Measurements from ENCODE around the gene MYO5C.

MYO5C gene

DNA sequence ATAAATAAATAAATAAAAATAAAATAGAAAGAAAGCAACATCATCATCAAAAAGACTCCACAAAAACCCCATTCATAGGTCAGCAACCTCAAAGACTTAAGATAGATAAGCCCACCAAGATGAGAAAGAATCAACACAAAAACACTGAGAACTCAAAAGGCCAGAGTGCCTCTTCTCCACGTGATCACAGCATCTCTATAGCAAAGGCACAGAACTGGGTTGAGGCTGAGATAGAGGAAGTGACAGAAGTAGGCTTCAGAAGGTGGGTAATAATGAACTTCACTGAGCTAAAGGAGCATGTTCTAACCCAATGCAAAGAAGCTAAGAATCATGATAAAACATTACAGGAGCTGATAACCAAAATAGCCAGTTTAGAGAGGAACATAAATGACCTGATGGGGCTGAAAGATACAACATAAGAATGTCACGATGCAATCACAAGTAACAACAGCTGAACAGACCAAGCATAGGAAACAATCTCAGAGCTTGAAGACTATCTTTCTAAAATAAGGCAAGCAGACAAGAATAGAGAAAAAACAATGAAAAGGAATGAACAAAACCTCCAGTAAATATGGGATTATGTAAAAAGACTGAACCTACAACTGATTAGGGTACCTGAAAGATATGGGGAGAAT, 130.9 kb downstream of the MYO5C start:
- peak in 2 of 6 experiments; percentile 6 to 16 for DNase-seq

GRCh38 chr15:52163321-52164190, 132.0 kb downstream of the MYO5C start:
- peak in 2 of 6 experiments; percentile 2 to 6 for DNase-seq

DNA sequence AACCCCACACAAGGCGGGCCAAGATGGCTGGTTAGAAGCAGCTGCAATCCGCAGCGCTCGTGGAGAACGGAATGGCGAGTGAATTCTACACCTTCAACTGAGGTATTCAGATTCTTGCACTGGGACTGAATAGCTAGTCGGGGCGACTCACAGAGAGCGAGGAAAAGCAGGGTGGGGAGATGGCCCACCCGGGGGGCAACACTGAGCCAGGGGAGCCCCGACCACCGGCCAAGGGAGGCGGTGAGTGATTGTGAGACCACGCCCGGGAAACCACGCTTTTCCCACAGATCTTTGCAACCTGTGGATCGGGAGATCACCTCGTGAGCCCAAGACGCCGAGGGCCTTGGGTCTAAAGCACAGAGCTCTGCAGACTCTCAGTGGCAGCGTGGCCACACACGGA, 132.7 kb downstream of the MYO5C start:
- no peak for DNase-seq

- no peak for DNase-seq
These were observed 133.3 kb downstream of the MYO5C start for GRCh38 chr15:52162260-52162659.

DNA sequence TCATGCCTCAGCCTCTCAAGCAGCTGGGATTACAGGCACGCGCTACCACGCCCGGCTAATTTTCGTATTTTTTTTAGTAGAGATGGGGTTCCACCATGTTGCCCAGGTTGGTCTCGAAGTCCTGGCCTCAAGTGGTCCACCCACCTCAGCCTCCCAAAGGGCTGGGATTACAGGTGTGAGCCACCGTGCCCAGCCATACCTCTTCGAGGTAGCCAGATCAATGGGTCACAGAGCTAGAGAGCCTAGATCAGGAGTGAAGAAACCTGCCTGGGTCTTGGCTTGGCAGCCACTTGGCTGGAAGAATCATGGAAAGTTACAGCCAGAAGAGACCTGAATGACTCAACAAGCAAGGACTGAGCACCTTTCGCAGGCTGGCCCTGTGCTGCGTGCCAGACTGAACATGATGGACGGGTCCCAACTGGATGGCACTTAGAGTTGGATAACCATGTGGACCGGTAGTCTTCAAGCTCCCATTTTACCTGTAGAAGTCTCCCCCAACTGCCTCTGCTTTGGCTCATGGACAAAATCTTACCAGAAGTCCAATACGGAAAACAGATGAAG, 134.1 kb downstream of the MYO5C start:
- DNase-seq: no peak

DNA sequence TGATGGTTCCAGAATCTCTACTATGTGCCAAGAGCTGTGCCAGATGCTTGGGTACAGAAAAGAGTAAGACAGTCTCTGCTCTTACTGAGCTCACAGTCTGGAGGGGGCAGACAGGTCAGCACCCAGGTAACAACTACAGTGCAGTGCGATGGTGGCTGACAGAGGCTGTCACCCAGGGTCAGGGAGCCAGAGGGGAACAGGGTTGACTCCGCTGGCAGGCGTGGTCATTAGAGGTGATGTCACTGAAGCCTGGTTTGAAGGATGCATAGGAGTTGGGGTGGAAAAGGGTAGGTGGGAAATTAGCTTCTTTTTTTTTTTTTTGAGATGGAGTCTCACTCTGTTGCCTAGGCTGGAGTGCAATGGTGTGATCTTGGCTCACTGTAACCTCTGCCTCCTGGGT, 136.0 kb downstream of the MYO5C start:
- no peak for DNase-seq

- no peak for DNase-seq
These were observed 137.4 kb downstream of the MYO5C start for GRCh38 chr15:52158084-52158765.

DNA sequence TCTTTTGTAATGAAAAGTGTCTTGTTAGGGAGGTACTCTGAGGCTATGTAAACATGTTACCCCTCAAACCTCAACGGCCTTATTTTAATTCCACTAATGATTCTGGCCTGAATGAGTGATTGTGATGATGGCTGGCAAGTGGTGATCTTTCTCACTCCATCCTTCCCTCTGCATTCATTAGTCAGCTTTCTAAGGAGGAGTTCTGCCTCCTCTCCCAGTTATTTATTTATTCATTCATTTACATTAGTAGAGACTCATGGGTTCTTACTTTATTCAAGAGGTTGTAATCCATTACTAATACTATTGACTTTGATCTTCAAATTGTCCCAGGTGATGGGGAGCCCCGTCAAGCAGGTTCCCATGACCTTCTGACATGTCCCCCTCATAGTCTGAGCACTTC, 139.7 kb downstream of the MYO5C start:
- no peak for DNase-seq

DNA sequence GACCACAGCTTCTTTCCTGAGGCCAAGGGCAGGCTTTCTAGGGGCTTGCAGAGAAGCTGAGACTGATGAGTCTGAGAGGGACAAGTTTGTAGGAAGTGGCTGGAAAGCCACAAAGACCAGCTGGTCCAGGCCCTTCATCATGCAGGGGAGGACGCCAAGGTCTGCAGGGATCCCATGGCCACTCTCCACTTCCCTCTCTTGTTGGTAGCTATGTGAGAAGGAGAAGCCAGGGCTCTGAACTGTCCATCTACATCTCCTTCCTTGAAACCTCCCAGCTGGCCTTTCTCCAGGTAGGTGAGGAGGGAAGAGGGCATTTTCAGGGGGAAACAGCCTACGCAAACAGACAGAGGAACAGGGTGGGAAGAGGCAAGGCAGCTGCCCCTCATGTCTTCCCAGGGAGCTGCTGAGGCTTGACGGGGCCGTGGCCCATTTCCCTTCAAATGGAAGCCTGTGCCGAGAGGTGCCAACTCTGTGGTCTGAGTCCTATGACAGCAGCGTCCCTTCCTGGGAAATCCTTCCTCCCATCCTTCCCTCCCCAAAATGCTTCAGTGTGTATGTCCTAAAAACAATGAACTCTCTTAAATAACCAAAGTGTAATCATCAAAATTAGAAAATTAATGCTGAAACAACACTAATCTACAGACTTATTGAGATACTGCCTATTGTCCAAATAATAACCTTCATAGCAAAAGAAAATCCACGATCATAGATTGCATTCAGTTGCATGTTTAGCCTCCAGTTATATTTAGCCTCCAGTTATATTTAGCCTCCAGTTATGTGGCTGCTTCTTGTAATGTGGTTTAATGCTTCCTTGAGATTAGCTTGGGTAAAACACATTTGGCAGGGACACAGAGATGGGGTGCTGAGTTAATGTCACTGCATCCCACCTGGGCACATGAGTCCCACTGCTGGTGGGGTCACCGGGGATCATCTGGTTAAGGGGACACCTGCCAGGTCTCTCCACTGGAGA, 140.4 kb downstream of the MYO5C start:
- DNase-seq: no peak

DNA sequence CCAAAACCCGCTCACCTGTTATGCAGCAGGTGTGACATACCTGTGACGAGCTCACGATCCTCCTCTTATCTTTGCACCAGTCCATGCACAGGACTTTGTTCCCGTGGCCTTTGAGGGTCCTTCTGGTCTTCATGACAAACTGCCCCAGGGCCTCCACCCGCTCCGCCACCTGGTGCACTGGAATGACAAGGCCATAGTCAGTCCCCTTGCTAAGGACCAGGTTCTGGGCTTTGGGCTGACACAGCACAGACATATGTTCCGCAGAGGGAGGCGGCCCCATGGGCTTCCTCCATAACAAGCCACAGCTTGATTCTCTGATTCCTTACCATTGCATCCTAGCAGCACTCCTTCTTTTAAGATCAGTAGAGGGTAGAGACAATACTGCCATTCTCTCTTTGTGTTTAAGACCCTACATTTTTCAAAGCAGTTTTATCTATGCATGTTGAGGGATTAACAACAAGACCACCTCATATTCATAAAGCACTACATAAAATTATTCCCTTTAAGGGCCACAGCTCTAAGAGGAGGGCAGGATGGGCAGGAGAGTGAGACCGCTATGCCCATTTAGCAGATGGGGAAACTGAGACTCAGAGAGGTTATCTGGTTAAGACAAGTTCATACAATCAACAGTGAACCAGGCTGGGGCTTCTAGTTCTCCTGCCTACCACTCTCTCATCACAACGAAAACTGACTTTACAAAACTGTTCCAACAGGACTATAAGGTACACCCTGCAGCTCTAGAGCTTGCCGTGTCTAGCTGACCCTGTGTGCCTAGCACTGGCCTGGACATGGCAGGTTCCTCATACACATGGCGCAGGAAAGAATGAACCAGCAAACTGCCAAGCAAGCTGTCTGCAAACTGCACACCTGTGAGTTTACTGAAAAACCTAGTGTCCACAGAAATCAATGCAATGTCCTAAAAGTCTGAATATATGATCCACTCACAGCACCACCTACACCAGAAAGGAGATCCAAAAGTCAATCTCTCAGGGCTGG, 141.4 kb downstream of the MYO5C start:
- no peak for DNase-seq

- DNase-seq: no peak
These were observed 144.3 kb downstream of the MYO5C start for GRCh38 chr15:52151353-52151752.

- no peak for DNase-seq
These were observed 144.7 kb downstream of the MYO5C start for GRCh38 chr15:52150871-52151270.

DNA sequence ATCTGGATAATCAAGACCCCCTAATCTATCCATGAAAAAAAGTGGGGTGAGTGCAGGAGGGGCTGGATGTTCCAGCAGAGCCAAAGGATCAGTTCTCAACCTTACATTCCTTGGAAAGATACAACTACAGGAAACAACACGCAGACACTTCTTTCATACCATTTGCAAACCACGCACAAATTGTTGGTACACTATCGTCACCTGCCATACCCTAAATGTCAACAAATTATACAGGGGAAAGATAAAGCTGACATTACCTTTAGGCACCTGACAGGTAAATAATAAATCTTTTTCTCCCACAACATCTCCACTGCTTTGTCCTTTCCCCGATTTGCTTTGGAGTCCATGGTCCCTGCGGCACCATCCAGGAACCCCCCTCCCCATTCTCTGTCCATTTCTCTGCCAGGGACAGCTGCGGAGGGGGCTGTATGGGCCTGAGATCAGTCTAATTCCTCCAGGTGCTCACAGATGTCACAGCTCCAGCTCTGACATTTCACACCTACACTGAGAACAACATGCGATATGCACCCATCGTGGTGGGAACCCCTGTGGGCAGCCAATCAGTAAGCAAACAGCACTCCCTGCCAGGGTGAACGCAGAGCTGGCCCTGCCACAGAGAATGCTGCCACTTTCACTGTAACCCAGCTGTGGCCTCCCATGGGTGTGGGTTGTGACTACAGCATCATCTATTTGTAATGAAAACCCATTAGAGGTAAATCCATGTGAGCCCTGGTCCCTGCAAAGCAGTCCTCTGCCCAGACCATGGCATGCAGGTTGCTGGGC, 145.4 kb downstream of the MYO5C start:
- no peak for DNase-seq

DNA sequence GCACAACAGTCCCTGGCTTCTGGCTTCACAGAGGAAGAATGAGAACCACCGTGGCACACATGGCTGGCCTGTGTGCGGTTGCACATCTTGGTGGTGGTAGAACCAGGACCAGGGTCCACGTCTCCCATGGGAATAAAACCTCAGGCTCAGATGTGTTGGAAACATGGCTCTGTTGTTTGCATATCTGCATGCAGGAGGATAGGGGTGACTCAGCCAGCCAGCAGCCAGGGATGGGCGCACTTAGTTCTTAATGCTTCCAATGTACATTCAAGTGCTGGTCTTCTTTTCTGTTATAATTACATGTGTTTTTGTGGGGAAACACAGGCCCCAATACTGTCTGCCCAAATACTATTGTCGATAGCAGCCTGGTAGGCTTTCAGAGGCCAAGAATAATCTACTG, 147.2 kb downstream of the MYO5C start:
- DNase-seq: no peak

DNA sequence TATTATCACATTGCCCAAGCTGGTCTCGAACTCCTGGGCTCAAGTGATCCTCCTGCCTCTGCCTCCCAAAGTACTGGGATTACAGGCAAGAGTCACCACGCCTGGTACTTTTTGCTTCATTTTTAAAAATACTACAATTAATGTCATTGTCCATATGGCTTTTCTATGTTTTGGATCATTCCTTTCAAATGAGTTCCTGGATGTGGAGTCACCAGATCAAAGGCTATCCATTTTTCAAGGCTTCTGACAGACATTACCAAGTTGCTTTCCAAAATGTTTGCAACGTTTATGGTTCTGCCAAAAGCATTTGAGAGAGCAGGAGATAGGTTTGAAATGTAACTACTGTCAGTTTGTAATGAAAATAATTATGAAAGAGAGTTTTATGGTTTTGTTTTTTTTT, 148.8 kb downstream of the MYO5C start:
- no peak for DNase-seq

DNA sequence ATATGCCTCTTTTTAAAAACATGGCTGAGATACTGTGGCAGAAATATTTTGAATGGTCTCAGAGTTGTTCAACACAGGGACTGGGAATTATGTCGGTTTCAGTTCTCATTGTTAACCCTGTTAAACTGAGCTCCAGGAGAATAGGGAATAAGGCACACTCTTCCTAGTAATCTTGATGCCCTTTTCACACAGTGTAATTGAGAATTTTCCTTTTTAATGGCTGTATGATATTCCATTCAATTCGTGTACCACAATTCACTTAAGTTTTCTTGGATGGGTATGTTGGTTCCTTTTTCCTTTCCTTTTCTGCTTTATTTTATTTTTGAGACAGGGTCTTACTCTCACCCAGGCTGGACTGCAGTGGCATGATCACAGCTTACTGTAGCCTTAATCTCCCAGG, 149.3 kb downstream of the MYO5C start:
- no peak for DNase-seq

DNA sequence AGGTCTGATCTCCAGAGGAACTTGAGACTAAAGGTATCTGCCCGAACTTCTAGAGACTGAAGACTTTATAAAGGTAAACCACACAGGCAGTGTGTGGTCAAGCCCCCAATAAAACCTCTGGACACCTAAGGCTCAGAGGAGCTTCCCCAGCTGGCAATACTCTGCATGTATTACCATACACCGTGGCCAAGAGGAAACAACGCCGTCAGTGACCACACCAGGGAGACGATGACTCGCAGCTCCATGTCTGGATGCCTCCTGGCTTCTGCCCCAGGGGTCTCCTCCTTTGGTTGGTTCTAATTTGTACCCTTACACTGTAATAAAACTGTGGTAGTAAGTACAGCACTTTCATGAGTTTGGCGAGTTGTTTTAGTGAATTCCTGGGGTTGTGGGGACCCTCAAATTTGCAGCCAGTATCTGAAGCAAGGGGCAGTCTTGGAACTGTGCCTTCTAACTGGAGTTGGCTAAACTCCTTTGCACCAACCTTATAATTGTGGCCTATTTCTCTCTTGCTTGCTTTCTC, 150.9 kb downstream of the MYO5C start:
- DNase-seq: no peak

DNA sequence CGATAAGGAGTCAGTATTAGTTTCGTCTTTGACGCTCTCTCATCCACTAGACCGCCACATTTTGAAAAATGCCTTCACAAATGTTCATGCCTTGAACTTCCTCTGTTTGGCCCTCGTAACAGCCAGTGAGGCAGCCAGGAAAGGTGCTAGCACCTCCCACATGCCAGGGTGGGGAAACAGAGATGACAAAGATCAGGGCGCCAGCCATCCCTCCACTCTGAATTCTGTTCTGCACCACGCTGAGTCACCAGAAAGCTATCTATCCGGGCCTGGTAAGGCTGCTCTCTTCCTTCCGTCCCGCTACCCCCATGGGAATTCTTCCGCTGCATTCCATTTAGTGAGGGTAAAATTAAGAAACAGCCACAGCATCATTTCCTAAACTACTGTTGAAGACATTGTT, 151.7 kb downstream of the MYO5C start:
- no peak for DNase-seq
